ENCODE measurements around the gene PTH1R.

The PTH1R gene

GRCh38 chr3:46853441-46854415 is 23.8 kb upstream of the PTH1R start:
- TF ChIP-seq CTCF (conservative IDR thresholded peaks at IDR 0.05; ENCODE audit: low read depth): no peak
- ChIA-PET POLR2A (ENCODE audit: low non-redundant PET) (no interaction called here), CTCF (no interaction called here)
- H3K27ac ChIP-seq: no peak overlapping the region
- DNase-seq (ENCODE audit: low spot score): no peak

GRCh38 chr3:46854555-46854991 is 22.9 kb upstream of the PTH1R start:
- no peak for TF ChIP-seq CTCF (conservative IDR thresholded peaks at IDR 0.05; ENCODE audit: low read depth)
- no peak overlapping the region for H3K27ac ChIP-seq
- no peak for DNase-seq (ENCODE audit: low spot score)
- ChIA-PET CTCF (no interaction called here), POLR2A (ENCODE audit: low non-redundant PET) (no interaction called here)

- CTCF ChIA-PET: no interaction called here
- H3K27ac ChIP-seq: no peak overlapping the region
- no peak for TF ChIP-seq CTCF (conservative IDR thresholded peaks at IDR 0.05; ENCODE audit: low read depth)
- no peak for DNase-seq (ENCODE audit: low spot score)
- POLR2A ChIA-PET (ENCODE audit: low non-redundant PET): no interaction called here
Observed at GRCh38 chr3:46856576-46857471, 20.7 kb upstream of the PTH1R start.

- DNase-seq (ENCODE audit: low spot score): no peak
- ChIA-PET CTCF (no interaction called here), POLR2A (ENCODE audit: low non-redundant PET) (no interaction called here)
- TF ChIP-seq CTCF (conservative IDR thresholded peaks at IDR 0.05; ENCODE audit: low read depth): no peak
- H3K27ac ChIP-seq: no peak overlapping the region
Observed at GRCh38 chr3:46857485-46858341, 19.8 kb upstream of the PTH1R start.

GRCh38 chr3:46858456-46858855 is 19.1 kb upstream of the PTH1R start:
- H3K27ac ChIP-seq: no peak overlapping the region
- TF ChIP-seq CTCF (conservative IDR thresholded peaks at IDR 0.05; ENCODE audit: low read depth): no peak
- CTCF ChIA-PET: no interaction called here
- no peak for DNase-seq (ENCODE audit: low spot score)
- POLR2A ChIA-PET (ENCODE audit: low non-redundant PET): no interaction called here

Measured in RWPE1 (cell line).